Activated CD8-positive, alpha-beta memory T cell treated with anti-CD3 and anti-CD28 coated beads, Interleukin-2, amount 10 ng/mL, durations not matched to agents 7 days and 5 days (primary cell): ENCODE data around the gene CMIP. TPM values are rescaled to one million over a fixed set of nuclear protein-coding genes. Genes with fewer than 3 reads are reported as not detected.
"Not testable (repeated sequence)": the region's sequence is repeated elsewhere in the genome, so short reads cannot be mapped to it uniquely, and the experiment has no call there.

Experiments used
- ATAC-seq: fragments of 150-1000 bp; cut with Tn5 transposase; one replicate; pipeline ENCODE4 v1.10.0; 2021; ENCODE audit warnings: moderate library complexity
- CTCF ChIA-PET: fragments of 350-600 bp; sonication (Branson Sonifier 250); formaldehyde crosslinking; loops from one replicate; lab custom pipeline; 2021; ENCODE audit warnings: antibody characterized with exemption; lab: Charles Lee
- DNase-seq: peaks from one replicate; pipeline ENCODE4 v3.0.0-alpha.2; 2020
- H3K27ac Mint-ChIP-seq: one replicate; pipeline ENCODE4 v1.8.0; 2021; ENCODE audit warnings: mild to moderate bottlenecking, mixed read lengths
- H3K27me3 Mint-ChIP-seq: one replicate; pipeline ENCODE4 v1.8.0; 2021; ENCODE audit warnings: mixed read lengths
- H3K36me3 Mint-ChIP-seq: one replicate; pipeline ENCODE4 v1.8.0; 2021; ENCODE audit warnings: mild to moderate bottlenecking, mixed read lengths
- H3K4me1 Mint-ChIP-seq: one replicate; pipeline ENCODE4 v1.8.0; 2021; ENCODE audit warnings: mixed read lengths
- H3K4me3 Mint-ChIP-seq: one replicate; pipeline ENCODE4 v1.8.0; 2021; ENCODE audit warnings: mild to moderate bottlenecking, moderate library complexity, mixed read lengths
- H3K9me3 Mint-ChIP-seq: one replicate; pipeline ENCODE4 v1.8.0; 2022; ENCODE audit warnings: low read depth, mixed read lengths
- total RNA-seq, 2 experiments: library from RNA; stranded (reverse); gene quantifications; one replicate each; pipeline ENCODE4 v1.2.3, GENCODE V29; 2021

The CMIP gene
- total RNA-seq, 2 experiments from 2014 or later = 77.4 to 98.8 TPM

DNA sequence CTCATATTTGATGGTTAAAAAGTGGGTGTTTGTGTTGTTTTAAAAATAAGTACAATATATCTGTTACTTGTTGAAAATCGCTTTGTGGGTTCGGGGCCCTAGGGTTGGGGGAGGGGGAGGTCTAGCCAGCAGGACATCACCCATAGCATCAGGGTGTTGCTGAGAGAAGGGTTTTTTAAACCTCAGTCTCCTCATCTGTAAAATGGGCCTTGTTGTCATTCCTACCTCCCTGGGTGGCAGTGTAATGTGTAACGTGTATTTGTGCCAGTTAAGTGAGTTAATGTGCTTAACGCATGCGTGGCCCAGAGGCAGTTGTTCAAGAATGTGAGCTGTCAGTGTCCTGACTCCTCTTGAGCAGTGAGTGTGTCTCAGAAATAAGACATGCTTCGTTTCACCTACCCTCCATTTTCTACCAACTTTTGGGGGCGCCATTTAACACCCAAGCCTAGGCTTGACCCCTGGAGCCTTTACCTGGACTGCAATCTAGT is 129.0 kb downstream of the CMIP start:
- Mint-ChIP-seq H3K27ac (no peak overlapping the region), H3K4me3 (no peak overlapping the region), H3K9me3 (no peaks in the 10 kb centered on the region), H3K36me3 (no peaks in the 10 kb centered on the region), H3K4me1 (peaks cover 3% of the 10 kb centered on the region), H3K27me3 (no peaks in the 10 kb centered on the region)
- DNase-seq = no peak
- CTCF ChIA-PET = no interaction called here
- no peak for ATAC-seq

DNA sequence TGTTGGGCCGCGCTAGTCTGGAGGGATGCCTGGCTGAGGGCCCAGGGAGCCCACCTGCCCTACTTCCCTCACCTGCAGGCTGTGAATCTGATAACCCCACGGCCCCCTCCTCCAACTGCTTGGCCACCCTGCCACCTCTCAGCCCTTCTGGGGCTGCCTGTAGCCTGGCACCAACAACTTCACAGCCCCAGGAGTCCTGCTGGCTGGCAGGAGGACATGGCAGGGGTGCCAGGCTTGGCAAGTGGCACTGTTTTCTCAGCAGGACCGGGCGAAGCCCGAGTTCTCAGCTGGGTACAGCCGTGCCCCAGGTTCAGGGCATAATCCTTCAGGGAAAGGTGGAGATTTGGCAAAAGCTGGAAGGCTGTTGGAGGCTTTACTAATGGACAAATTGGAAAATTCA is 129.6 kb downstream of the CMIP start:
- H3K36me3 Mint-ChIP-seq = no peaks in the 10 kb centered on the region
- no peaks in the 10 kb centered on the region for H3K27me3 Mint-ChIP-seq
- CTCF ChIA-PET = no interaction called here
- H3K27ac Mint-ChIP-seq = no peak overlapping the region
- no peak for DNase-seq
- no peaks in the 10 kb centered on the region for H3K4me1 Mint-ChIP-seq
- no peak overlapping the region for H3K4me3 Mint-ChIP-seq
- no peak for ATAC-seq
- H3K9me3 Mint-ChIP-seq = no peaks in the 10 kb centered on the region

DNA sequence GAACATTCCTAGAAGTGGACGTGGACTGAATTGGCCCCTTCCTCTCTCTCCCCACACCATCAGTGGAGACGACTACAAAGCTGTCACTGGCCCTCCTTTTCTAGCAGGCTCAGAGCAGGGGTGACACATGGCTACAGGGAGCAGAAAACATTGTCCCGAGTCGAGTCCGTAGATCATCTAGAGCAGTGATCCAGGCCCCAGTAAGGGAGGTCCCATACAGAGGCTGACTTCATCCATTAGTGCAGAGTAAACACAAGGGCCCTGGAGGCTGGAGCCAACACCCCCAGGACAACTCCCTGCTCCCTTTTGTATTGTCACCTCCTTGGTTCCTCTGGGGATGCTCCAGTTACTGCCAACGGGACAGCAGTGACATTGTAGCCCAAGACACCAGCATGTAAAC is 130.7 kb downstream of the CMIP start:
- H3K4me1 Mint-ChIP-seq = no peaks in the 10 kb centered on the region
- CTCF ChIA-PET = no interaction called here
- no peaks in the 10 kb centered on the region for H3K36me3 Mint-ChIP-seq
- ATAC-seq (no peak), DNase-seq (no peak)
- no peaks in the 10 kb centered on the region for H3K9me3 Mint-ChIP-seq
- H3K27ac Mint-ChIP-seq = no peak overlapping the region
- no peaks in the 10 kb centered on the region for H3K27me3 Mint-ChIP-seq
- H3K4me3 Mint-ChIP-seq = no peak overlapping the region

DNA sequence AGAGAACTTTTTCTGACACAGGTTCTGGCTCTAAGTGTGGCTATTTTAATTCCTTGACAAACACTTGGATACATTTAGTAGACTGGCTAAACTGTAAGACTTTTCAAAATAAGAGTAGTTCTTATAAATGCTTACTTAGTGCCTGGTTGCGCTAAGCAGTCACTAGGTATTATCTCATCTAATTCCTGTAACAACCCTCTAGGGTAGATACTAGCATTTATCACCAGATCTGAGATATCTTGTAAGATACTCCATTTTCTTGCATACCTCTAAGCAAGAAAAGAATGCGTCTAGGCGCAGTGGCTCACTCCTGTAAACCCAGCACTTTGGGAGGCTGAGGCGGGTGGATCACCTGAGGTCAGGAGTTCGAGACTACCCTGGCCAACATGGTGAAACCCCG is 131.2 kb downstream of the CMIP start:
- no peak for DNase-seq
- H3K27ac Mint-ChIP-seq = no peak overlapping the region

DNA sequence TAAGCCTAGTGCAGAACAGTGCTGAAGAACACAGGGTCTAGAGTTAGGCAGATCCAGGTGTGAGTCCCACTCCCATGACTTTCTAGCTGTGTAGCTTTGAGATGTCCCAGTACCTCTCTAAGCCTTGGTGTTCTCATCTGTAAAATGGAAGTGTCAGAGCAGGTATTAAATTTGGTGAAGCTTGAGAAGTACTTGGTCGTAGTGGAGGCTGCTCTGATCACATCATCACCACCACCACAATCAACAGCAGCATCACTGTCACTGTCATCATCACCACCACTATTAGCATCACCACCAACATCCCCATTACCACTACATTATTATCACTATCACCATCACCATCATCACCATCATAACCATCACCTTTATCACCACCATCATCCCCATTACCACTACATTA is 132.1 kb downstream of the CMIP start:
- Mint-ChIP-seq H3K27me3 (no peaks in the 10 kb centered on the region), H3K4me1 (no peaks in the 10 kb centered on the region), H3K4me3 (no peak overlapping the region), H3K9me3 (no peaks in the 10 kb centered on the region), H3K27ac (no peak overlapping the region), H3K36me3 (no peaks in the 10 kb centered on the region)
- ATAC-seq (peak; percentile 30), DNase-seq (no peak)
- CTCF ChIA-PET = no interaction called here

More for the DNA sequence above, 131.2 kb downstream of the CMIP start:
- Mint-ChIP-seq H3K4me1 (no peaks in the 10 kb centered on the region), H3K9me3 (no peaks in the 10 kb centered on the region), H3K4me3 (no peak overlapping the region), H3K27me3 (no peaks in the 10 kb centered on the region), H3K36me3 (no peaks in the 10 kb centered on the region)
- no peak for ATAC-seq
- CTCF ChIA-PET = no interaction called here

DNA sequence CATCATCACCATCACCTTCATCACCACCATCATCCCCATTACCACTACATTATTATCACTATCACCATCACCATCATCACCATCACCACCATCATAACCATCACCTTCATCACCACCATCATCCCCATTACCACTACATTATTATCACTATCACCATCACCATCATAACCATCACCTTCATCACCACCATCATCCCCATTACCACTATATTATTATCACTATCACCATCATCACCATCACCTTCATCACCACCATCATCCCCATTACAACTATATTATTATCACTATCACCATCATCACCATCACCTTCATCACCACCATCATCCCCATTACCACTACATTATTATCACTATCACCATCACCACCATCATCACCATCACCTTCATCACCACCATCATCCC is 132.7 kb downstream of the CMIP start:
- ATAC-seq, H3K4me3 Mint-ChIP-seq, H3K27ac Mint-ChIP-seq, DNase-seq, H3K9me3 Mint-ChIP-seq, H3K4me1 Mint-ChIP-seq, H3K36me3 Mint-ChIP-seq, CTCF ChIA-PET, H3K27me3 Mint-ChIP-seq: not testable (repeated sequence)

DNA sequence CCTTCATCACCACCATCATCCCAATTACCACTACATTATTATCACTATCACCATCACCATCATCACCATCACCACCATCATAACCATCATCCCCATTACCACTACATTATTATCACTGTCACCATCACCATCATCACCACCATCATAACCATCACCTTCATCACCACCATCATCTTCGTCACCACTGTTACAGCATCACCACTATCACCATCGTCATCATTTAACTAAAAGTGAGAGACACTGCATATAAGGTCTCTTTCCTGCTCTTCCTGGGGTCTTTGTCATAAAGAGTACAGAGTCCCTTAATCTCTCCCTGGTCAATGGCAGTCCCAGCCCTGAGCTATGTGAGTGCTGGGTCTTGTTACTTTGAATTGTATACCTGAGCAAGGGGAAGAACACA is 133.5 kb downstream of the CMIP start:
- no peak for ATAC-seq
- Mint-ChIP-seq H3K27ac (no peak overlapping the region), H3K4me1 (no peaks in the 10 kb centered on the region), H3K9me3 (no peaks in the 10 kb centered on the region), H3K36me3 (no peaks in the 10 kb centered on the region), H3K27me3 (no peaks in the 10 kb centered on the region), H3K4me3 (no peak overlapping the region)
- DNase-seq = no peak
- CTCF ChIA-PET = no interaction called here

DNA sequence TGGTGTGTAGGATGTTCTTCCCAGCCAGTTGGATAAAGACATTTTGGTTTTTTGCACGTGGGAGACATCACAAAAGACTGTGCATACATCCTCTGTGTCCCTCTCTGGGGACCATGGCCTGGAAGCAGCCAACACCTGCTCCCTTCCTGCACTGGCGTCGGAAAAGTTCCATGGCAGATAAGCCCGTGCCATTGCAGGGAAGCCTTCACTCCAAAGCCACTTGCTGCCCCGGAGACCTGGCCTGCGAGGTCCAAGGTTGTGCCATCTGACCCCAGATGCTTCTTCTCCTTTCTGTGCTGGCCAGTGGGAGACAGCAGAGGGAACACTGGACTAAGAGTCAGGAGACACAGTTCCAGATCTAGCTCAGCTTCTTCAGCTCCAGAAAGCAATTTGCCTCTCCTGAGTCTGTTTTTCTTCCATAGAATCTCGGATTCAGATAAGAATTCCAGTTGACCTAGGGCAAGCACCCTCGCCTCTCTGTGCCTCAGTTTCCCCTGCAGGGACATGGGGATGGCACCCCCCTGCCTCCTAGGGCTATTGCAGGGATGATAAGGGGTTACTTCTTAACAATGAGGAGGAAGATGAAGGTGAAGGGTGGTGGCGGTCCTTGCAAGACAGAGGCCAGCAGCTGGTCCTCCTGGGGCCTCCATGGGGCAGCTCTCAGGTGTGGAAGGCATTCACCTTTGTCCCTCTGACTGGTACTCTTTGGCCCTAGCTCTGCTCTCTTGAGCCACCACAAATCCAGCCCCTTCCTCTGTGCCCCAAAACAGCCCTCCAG is 134.2 kb downstream of the CMIP start:
- H3K27ac Mint-ChIP-seq = no peak overlapping the region
- no peak overlapping the region for H3K4me3 Mint-ChIP-seq
- H3K36me3 Mint-ChIP-seq = no peaks in the 10 kb centered on the region

DNA sequence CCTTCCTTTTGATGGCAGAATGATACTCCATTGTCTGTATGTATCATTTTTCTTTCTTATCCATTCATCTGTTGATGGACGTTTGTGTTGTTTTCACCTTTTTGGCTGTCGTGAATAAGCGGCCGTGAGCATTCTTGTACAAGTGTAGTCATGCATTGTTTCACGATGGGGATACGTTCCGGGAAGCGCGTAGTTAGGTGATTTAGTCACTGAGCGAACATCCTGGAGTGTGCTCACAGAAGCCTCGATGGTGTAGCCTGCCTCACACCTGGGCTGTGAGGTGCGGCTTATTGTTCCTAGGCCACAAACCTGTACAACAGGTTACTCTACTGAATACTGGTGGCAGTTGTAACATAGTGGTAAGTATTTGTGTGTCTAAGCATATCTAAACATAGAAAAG is 136.5 kb downstream of the CMIP start:
- no peak overlapping the region for H3K4me3 Mint-ChIP-seq
- H3K4me1 Mint-ChIP-seq = no peaks in the 10 kb centered on the region
- no peaks in the 10 kb centered on the region for H3K9me3 Mint-ChIP-seq
- no peak for DNase-seq
- no peak for ATAC-seq
- H3K36me3 Mint-ChIP-seq = peaks cover 3% of the 10 kb centered on the region
- H3K27ac Mint-ChIP-seq = no peak overlapping the region
- no peaks in the 10 kb centered on the region for H3K27me3 Mint-ChIP-seq
- CTCF ChIA-PET = no interaction called here

More for the DNA sequence above, 134.2 kb downstream of the CMIP start:
- Mint-ChIP-seq H3K27me3 (no peaks in the 10 kb centered on the region), H3K4me1 (no peaks in the 10 kb centered on the region), H3K9me3 (no peaks in the 10 kb centered on the region)
- CTCF ChIA-PET = no interaction called here
- no peak for DNase-seq
- ATAC-seq = no peak

DNA sequence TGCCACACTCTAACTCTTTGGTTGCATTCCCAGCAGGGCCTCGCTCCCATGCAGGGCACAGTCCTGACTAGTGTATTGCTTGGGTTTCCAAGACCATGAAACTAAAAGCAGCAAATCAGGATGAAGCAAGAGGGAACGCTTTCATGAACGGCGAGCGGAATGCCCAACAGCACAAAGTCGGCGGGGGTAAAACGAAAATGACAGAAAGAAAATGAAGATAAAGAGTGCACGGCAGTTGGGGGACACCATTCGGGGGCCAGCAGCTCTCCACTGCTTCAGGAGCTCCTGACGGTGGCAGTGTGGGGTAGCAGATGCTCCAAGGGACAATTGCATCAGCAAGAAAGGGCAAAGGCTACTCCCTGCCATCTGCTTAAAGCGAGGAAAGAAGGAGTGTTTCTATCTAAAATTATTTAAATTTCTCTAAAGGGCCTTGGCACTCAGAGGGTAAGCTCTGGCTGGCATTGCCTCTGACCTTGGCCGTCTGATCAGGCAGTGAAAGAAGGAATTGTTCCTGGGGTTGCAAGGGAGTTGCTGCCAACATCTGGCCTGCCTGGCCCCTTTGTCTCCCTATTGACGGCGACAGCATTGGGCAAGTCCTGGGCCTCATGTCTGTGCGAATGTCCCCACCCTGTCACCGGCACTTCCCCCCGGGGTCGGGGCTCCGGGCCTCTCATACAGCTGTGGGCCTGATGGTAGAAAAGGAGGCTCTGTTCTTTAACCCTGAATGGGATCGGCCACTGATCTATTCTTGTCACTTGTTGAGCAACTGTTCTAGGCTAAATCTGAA is 138.2 kb downstream of the CMIP start:
- no peaks in the 10 kb centered on the region for H3K27me3 Mint-ChIP-seq
- H3K36me3 Mint-ChIP-seq = peaks cover 5% of the 10 kb centered on the region
- H3K4me3 Mint-ChIP-seq = no peak overlapping the region
- H3K27ac Mint-ChIP-seq = no peak overlapping the region
- CTCF ChIA-PET = no interaction called here
- DNase-seq (no peak), ATAC-seq (no peak)
- H3K9me3 Mint-ChIP-seq = no peaks in the 10 kb centered on the region
- H3K4me1 Mint-ChIP-seq = peaks cover 5% of the 10 kb centered on the region

DNA sequence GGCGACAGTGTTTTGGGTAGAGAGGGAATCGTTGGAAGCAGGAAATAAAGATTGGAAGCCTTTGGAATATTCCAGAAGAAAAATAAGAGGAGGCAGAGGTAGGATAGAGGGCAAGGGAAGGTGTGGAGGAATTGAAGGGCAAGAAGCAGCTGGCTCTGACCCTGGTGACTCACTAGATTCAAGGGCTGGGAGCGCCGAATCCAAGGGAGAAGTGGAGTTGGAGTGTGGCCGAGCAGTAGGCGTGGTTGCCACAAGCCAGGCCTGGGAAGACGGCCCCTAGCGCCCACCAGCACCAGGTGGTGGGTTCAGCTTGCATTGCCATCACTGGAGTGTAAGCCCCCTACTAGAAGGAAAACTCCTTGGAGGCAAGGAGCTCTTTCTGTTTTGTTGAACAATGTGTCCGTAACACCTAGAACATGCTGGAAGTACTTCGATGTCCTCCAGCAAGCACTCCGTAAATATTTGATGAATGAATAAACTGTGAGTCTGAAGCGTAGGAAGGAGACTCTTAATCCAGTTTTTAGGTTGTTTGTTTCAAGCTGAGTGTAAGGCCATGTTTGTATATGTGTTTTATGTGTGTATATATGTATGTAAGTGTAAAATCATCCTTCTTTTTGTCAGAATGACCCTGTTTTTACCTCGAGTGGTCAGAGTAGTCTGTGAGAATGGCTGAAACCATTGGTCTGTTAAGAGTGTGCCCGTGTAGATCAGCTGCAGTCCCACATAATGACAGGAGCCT is 139.5 kb downstream of the CMIP start:
- Mint-ChIP-seq H3K27me3 (no peaks in the 10 kb centered on the region), H3K4me3 (no peak overlapping the region), H3K9me3 (no peaks in the 10 kb centered on the region), H3K4me1 (peaks cover 16% of the 10 kb centered on the region), H3K27ac (no peak overlapping the region), H3K36me3 (peaks cover 5% of the 10 kb centered on the region)
- ATAC-seq (no peak), DNase-seq (no peak)
- CTCF ChIA-PET = no interaction called here

DNA sequence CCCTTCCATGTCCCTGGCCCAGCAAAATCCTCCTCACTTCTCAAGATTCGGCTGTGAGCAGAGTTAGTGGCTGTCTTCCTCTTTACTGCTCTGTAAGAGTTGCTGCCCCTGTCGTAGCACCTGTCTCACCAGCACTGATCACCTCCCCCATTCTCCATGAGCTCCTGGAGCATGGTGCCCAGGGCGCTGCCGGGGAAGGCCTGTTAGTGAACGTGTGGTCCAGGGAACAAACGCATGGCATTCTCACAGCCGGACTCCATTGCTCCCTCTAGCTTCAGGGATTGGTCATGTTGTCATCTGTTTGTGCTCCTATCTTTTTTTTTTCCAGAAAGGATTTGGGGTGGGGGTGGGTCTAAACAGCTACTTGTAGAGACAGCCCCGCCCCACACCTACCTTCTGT is 141.2 kb downstream of the CMIP start:
- ATAC-seq = no peak
- H3K9me3 Mint-ChIP-seq = no peaks in the 10 kb centered on the region
- H3K36me3 Mint-ChIP-seq = peaks cover 5% of the 10 kb centered on the region
- no peak overlapping the region for H3K27ac Mint-ChIP-seq
- CTCF ChIA-PET = no interaction called here
- peaks cover 17% of the 10 kb centered on the region for H3K4me1 Mint-ChIP-seq
- no peaks in the 10 kb centered on the region for H3K27me3 Mint-ChIP-seq
- DNase-seq = no peak
- no peak overlapping the region for H3K4me3 Mint-ChIP-seq

DNA sequence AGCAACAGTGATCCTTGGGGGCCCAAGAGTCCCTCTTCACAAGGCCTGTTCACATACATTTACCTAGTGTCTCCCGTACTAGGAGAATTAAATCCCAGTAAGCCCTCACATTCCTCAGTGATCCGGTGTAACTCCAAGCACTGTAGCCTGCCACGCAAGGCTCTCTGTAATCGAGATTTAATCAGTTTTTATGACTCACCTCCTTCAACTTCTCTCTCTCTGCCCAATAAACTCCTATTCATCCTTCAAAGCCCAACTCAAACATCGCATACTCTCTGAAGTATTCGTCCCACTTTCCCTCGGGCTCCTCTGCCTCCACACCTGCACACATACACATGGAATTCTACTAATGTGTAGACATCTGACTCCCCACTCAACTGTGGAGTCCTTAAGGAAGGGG is 141.8 kb downstream of the CMIP start:
- ATAC-seq = no peak
- no peaks in the 10 kb centered on the region for H3K27me3 Mint-ChIP-seq
- peaks cover 5% of the 10 kb centered on the region for H3K36me3 Mint-ChIP-seq
- peaks cover 20% of the 10 kb centered on the region for H3K4me1 Mint-ChIP-seq
- H3K27ac Mint-ChIP-seq = no peak overlapping the region
- H3K9me3 Mint-ChIP-seq = no peaks in the 10 kb centered on the region
- DNase-seq = no peak
- H3K4me3 Mint-ChIP-seq = no peak overlapping the region
- CTCF ChIA-PET = no interaction called here
